LHCN-M2 (cell line): ENCODE data around the gene DRC1. TPM values are rescaled to one million over a fixed set of nuclear protein-coding genes. Genes with fewer than 3 reads are reported as not detected.

Experiments used
- DNase-seq: peaks from one replicate; pipeline ENCODE4 v3.0.0-alpha.2; 2012; ENCODE audit warnings: low read depth
- total RNA-seq: library from RNA; depleted of rRNA; stranded (reverse); fragments of >200 nt; gene quantifications from 2 replicates; pipeline ENCODE4 v1.2.3, GENCODE V29; 2014

DRC1 gene
- total RNA-seq, 1 experiment from 2014 or later = not detected

GRCh38 chr2:26448651-26449050 is 46.9 kb downstream of the DRC1 start:
- DNase-seq = no peak

GRCh38 chr2:26449278-26450030 is 47.7 kb downstream of the DRC1 start:
- DNase-seq = no peak

- no peak for DNase-seq
Observed at GRCh38 chr2:26450031-26450635, 48.4 kb downstream of the DRC1 start.

GRCh38 chr2:26451700-26452099 is 50.0 kb downstream of the DRC1 start:
- no peak for DNase-seq

- no peak for DNase-seq
Observed at GRCh38 chr2:26453421-26454329, 52.0 kb downstream of the DRC1 start.

GRCh38 chr2:26454561-26455001 is 52.9 kb downstream of the DRC1 start:
- DNase-seq = no peak

GRCh38 chr2:26455037-26455669 is 53.4 kb downstream of the DRC1 start:
- no peak for DNase-seq

- DNase-seq = no peak
Observed at GRCh38 chr2:26455670-26456439, 54.1 kb downstream of the DRC1 start.

GRCh38 chr2:26456440-26457250 is 54.9 kb downstream of the DRC1 start:
- DNase-seq = no peak

GRCh38 chr2:26457251-26457666 is 55.5 kb downstream of the DRC1 start:
- DNase-seq = no peak

- DNase-seq = no peak
Observed at GRCh38 chr2:26457695-26458364, 56.1 kb downstream of the DRC1 start.

GRCh38 chr2:26458365-26459042 is 56.8 kb downstream of the DRC1 start:
- no peak for DNase-seq

- DNase-seq = no peak
Observed at GRCh38 chr2:26459991-26460612, 58.4 kb downstream of the DRC1 start.

GRCh38 chr2:26460613-26461031 is 58.9 kb downstream of the DRC1 start:
- DNase-seq = no peak

GRCh38 chr2:26461601-26462023 is 59.9 kb downstream of the DRC1 start:
- DNase-seq = no peak

- no peak for DNase-seq
Observed at GRCh38 chr2:26462100-26462499, 60.4 kb downstream of the DRC1 start.

GRCh38 chr2:26462511-26463243 is 61.0 kb downstream of the DRC1 start:
- peak; percentile 58 for DNase-seq
